Hippocampal formation (tissue), 2 donors: ENCODE data around the gene ARX.
A peak's percentile ranks its signal among the peaks of the same experiment; 100 is the strongest.

ENCODE experiments used
- DNase-seq, 2 donors: peaks; one replicate each; lab custom pipeline; 2025; lab: John Stamatoyannopoulos, UW

Gene ARX

DNA sequence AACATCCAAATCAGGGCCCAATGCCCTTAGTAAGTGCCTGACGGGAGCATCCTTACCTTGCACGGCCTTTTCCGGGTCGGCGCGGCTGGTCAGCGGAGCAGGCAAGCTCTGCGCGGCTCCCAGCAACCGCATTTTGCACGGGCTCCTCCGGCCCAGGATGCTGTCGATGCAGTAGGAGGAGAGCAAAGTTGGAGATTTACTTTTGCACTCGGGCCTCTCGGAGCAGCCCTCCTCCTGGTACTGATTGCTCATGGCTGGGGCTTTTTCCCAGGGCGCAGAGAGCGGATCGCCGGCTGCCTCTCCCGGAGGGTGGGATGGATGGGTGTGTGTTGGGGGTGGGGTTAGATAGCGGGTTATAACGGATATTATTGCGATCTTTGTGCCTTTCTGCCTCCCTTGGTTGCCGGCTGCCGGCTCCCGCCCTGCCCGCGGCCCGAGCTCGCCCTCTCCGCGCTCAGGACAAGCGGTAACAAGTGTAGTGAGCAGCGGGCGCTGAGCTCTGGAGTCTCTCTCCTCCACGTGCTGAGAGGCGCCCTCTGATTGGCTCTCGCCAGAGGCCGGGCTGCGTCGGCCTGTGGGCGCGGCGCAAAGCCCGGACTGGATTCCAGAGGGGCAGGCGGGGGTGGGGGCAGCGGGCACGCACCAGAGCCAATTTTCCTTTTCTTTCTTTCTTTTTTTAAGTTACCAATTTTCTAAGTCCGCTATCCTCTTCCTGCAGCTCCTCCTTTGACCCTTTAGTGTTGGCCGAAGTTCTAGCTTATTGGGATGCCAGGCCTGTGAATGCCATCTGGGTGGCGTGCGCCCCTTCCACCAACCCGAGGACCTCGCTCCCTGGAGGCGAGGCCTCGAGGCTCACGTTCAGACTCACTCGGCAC, at the start of gene ARX:
TSS of gene ARX (minus strand) at position 480 of the 875 bp plus-strand sequence. CDS start at position 252, 228 bp downstream.
- DNase-seq: peak; percentile 24 to 32

DNA sequence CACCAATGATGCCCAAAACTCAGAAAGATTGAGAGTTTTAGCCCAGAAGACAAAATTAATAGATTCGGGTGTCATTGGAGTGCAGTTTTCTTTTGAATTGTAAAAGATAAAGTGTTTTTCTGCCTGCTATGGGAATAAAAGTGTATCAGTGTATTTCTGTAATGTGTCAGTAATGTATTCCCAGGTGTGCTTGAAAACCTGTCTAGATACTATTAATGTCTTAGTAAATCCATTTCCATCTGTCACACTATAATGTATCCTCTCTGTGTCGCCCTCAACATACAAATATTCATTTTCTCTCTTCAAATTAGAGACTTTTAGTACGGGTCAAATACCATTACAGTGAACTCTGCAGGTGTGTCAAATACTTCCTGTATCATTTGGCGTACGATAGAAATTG, 43.5 kb upstream of the ARX start:
- no peak for DNase-seq

DNA sequence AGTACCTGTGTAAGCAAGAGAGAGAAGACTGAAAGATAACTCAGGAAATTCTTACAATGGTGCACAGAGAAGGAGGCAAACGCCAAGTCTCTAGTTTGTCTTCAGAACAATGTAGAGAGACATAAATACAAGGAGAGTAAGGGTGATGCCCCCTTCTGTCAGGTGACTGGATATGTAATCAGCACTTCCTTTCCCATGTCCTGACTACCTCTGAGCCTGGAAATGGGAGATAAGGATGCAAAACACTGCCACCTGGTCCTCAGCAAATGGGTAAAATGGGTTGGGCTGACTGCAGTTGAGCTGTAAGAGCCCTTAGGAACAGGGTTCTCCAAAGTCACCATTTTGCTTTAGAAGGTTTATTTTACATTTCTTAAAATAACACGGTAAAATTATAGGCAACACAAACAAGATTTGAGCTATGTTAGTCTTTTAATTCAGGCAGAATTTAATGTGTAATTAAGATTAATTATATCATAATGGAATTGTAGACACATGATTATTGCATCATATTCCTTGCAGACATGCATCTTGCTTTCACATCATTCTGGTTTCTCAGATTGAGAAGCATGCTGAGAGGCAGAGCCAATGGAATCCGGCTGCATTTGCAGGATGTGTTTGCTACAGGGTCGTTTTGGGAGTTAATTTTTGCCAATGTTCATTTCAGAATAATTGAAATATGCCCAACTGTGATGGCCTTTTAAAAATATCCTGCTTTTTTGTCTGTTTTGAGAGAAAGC, 37.2 kb upstream of the ARX start:
- DNase-seq: no peak

DNA sequence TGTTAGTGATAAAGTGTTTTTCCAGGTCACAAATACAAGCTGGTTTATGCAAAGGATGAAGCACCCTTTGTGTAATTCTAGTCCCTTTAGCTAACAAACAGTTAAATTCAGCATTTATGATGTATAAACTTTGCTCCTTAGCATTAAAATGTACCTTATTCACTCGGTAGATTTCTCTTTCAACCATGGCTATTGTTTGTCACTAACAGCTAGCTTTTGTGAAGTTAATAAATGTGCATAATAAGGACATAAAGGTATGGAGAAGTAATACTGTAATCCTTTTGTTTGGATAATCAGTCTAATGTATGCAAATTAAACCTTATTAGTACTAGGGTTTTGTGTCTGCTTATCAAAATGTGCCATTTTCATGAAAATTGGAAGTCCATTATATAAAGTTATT, 34.2 kb upstream of the ARX start:
- DNase-seq: no peak

DNA sequence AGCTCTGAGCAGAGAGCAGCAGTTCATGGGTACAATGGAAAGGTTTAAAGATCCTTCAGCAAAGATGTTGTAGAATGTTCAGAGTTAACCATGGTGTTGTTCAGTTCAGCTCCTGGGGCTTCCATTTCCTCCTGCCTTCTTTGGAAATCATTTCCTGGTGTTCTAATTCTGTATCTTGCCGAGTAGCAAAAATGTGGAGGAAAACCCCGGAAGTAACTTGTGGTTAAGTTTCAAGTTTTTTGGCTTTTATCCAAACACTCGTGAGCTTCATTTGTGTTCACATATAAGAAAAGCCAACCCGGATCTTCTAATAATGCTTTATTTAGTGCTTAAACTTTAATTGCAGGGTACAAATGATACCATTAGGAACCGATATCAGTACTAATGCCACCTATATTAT, 33.6 kb upstream of the ARX start:
- no peak for DNase-seq

DNA sequence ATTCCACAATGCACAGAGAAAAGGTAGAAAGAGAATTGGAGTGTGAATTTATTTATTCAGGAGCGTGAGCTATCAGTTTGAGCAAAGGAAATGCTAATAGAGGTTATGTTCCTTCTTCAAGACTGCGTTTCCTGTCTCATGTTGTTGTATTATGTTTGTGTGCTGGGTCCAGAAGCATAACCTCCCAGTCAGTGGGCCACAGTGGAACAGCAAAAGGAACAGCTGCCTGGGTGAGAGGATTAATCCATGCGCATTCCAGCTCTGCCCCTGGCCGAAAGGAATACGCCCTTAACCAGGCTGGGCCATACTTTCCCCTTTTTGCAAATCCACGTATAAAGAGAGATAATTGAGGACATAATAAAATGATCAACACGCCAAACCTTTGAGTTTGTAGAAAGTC, 32.4 kb upstream of the ARX start:
- no peak for DNase-seq

DNA sequence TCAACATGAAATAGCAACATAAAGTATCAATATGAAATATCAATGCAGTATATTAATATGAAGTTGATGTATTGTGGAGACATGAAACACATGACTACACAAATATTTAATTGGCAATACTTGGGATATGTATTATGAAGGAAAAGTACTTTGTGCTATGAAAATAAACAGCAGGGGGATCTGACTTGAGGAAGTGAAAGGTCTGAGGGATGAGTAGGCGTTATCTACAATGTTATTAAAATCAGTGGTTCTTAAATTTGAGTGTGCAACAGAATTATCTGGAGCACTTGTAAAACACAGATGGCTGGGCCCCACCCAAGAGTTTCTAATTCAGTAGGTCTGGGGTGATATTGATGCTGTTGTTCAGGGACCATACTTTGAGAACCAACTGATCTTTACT, 27.4 kb upstream of the ARX start:
- DNase-seq: no peak

DNA sequence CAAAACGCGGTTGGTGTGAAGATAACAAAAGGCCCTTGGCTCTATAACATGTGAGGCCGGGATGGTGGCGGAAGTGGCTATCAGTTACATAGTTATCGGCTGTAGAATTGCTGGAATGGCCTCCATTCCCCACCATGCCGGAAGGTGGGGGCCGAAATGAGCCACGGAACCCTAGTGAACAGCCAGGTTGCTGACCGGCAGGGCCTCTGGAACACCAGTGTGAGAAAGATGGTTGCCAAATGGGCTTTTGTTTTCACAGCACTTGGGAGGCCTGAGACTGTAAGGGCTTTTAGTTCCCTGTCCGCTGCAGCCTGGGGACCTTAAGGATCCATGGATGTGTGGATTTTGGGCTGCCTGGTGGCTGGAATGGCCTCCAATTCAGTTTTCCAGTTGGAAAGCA, 23.3 kb upstream of the ARX start:
- no peak for DNase-seq

DNA sequence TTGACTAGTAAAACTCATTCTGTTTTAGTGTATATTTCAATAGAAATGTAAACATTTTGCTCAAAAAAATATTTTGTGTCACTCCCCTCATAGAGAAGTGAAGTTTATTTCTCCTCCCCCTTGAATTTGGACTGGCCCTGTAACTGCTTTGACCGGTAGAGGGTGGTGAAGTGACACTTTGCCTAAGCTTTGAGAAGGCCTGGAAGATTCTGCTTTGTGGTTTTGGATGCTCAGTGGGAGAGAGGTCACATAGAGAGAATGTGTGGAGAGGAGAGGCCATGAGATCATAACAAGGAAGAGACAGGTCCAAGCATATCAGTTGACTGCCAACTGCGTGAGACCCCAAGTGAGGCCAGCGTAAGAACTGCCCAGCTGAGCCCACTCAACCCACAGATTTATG, 19.1 kb upstream of the ARX start:
- no peak for DNase-seq

DNA sequence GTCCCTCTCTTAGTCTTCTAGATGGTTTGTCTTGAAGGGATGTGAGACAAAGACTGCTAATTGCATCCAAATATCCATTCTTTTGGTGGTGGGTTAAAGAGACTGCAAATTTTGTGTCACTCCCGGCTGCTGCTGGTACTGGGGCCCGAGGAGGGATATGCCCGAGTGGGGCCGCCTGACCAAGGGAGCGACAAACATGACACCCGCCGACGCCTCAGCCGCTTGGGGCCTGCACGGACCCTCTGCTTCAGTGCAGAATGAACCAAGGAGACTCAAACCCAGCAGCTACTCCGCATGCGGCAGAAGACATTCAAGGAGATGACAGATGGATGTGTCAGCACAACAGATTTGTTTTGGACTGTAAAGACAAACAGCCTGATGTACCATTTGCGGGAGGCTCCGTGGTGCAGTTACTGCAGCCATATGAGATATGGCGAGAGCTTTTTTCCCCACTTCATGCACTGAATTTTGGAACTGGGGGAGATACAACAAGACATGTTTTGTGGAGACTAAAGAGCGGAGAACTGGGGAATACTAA, 13.6 kb upstream of the ARX start:
- DNase-seq: no peak

DNA sequence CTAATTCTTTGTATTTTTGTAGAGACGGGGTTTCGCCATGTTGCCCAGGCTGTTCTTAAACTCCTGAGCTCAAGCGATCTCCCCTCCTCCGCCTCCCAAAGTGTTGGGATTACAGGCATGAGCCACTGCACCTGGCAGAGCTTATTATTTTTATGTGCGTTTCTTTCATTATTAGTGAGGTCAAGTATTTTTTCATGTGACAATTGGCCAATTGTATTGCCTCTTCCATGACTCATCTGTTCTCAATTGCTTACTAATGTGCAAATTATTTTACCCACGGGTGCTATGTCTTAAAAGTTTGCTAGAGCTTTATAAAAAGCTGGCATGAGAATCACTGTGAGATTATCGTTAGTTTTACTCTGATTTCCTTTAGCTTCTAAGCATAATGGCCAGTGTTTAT, 13.0 kb upstream of the ARX start:
- no peak for DNase-seq

DNA sequence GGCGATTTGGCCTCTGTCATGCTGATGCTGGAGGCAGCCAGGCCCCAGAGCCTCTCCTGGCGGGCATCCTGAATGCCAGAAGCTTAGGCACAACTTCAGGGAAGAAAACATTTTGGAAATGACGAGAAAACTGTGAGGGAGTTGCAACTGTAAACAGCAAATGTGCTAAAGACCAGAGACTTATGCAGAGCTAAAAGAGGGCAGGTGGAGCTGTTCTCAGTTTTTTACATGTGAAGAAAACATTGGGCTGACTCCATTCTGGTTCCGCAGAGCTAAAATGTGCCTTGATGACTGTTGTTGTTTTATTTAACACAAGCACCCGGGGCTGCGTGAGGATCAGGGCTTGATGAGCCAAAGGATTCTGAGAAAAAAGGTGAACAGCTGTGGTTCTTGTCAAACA, 10.8 kb upstream of the ARX start:
- no peak for DNase-seq

DNA sequence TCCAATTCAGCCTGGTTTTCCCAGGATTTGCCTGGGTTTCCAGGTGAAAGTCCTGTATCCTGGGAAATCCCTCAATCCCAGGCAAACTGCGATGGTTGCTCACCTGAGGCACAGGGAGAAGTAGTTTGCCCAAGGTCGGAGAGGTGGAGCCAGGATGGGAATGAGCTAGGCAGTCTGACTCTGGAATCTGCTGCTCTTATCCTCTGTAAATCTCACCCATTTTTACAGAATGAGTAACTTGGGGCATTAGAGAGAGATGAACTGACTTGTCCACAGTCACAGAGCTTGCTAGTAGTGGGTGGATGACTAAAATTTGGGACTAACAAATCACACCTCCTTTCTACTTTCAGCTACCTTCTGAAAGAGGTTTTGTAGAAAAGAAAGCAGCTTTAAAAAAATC, 9.8 kb upstream of the ARX start:
- DNase-seq: no peak

DNA sequence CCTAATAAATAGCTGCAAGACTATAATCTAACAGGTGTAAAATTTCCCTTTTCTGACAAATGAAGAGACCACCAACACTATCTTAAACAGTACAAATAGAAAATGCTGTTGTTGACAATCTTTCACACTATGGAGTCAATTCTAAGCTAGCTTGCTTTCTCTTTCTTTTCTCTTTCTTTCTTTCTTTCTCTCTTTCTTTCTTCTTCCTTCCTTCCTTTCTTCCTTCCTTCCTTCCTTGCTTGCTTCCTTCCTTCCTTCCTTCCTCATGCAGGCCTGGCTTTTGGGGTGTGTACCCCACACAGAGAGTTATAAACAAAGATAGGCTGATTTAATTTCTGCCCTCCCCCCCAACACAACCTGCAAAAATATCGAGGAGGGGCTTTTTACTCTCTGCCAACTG, 8.1 kb upstream of the ARX start:
- no peak for DNase-seq

DNA sequence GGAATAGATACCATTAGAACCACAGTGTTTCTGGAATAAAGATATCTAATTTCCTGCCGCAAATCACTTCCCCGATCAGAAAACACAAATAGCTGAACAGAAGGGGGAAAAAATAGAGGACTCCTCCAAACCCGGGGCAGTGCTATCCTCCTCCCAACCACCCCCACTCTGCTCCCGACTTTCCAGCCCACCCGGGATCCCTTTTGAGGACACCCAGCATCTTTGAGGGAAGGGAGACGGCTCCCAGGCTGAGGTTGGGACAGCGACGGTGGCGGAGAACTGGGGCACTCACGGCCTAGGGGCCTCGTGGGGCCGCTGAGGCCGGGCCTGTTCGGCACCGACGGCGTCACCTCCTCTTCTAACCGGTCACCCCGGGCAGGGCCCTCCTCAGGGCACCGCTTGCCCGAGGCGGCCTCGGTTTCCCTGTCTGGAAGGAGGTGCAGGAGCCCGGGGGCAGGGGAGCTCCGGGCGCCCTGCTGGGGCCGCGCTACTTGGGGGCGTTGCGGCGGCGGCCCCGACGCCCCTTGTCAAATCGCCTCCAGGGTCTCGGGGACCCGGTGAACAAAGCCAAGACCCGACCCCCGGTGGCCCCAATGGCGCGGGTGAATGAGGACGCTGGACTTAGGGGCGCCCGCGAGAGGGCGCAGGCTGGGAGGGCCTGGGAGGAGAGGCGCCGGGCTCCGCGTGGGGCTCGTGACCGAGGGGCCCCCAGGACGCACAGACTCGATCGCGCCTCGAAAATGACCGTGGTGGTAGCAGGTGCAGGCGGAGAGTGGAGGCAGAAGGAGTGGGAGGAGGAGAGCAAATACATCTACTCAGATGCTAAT, 6.9 kb upstream of the ARX start:
- DNase-seq: no peak

DNA sequence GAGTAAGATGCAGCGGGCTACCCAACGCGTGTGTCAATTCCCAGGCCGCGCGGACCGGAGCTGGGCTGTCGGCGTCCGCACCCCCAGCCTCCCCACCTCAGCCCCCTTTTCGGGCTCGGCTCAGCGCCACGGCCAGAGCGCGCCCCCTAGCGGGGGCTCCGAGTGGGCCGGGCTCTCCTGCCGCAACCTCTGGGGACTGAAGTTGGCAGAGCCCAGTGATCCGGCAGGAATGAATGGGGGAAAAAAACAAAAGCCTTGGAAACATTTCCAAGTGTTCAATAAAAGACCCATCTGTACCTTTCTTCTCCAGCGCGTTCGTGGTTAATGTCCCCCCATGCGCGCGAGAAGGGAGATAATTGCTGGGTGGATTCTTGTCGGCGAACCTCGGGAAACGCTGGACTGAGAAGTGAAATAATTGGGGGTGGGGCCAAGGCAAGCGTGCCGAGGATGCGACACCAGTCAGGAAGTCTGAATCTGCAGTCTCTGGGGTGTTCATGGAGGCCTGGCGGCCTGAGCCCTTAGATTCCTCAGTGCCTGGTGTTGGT, 5.2 kb upstream of the ARX start:
- no peak for DNase-seq

DNA sequence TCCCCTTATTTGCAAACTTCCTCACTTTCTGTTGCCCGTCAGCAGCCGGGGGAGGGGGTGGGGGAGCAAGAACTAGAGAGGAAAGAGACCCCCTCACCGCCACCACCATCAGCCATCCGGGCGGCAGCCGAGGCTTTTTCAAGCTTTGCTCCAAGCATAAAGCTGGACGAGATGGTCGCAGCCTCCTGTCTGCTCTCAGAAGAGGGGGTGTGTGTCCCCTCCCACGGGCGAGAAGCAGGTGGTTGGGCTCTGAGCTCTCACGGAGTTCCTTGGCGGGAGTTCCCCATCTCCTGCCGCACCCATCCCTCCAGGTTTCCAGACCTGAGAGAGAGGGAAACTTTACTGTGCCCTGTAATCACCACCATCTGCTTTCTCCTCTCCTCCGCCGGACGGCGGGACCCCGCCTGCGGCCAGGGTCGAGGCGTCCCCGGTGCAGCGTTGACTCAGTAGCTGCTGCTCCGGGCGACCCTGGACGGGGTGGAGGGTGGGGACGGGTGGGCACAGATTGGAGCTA, 4.7 kb upstream of the ARX start:
- DNase-seq: no peak

DNA sequence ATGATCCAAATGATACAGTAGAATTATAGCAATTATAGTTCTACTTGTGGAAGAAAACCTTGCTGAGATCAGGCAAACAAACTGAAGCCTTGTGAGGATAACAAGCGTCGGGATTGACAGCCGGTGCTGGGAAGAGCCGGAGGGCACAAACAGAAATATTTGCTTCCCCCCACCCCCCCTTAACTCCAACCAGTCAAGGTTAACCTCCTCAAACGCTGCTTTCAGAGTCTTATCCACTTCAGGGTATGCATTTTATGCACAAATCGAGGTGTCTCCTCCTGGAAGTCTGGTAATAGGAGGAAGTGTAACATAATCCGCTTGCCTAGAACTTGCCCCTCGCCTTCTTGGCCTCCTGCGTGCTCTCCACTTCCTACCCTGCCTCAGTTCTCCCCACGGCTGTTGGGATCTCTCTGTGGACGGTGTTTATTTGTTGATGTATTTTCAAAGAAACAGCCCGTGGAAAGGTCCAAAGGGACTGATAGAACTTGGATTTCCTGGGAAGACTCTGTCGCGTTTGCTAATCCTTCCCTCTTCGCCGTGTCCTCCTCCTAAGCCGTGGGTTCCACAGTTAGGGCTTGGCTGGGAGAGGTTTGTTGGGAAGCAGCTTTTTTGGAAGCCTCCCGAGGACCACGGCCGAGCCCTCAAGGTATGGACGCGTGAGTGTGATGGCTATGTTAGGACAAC, 4.1 kb upstream of the ARX start:
- no peak for DNase-seq

DNA sequence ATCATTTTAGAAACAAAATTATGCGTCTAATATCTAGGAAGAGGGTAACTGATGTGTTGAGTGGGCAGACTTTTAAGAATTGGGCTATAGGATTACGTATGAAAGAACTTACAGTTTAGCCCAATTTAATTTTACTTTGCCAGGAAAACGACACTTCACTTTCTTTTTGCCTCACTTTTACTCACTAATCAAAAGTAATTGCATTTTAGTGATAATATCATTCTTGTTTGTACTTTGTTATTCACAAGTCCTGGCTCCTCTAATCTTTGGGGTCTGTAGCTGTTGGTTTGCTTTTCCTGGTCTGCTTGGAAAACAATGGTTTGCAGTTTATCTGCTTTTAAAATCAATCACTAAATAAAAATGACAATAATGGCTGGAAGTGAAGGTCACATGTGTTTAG, 2.9 kb upstream of the ARX start:
- DNase-seq: no peak

DNA sequence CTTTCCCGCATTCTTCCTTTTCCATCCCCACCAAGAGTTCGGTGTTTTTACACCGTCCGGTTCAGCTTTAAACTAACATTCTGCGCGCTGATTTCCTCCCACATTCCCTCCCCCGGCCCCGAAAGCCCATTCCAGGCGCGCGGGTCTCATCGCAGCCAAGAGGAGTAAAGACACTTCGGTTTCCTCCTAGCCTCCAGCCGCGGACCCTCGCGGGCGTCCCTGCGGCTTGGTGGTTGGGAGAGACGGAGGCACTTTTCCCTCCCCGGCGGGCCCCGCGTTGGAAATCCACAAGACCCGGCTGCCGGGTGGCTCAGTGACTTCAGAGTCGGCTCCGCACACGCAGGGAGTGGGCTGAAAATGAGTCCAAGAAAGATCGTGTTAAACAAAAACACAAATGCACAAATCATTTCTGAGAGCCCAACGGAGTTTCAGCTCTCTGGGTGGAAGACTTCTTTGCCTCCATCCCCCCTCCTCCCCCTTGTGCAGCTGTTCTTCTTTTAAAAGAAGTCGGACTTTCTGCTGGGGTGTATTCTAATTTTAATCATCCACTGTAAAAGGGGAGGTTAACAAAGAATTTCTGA, 2.0 kb upstream of the ARX start:
- no peak for DNase-seq
